22Rv1 (cell line): Measurements from ENCODE around the gene ARG1.

Source experiments
- ZFX ChIP-seq: fragments of 450-650 bp; IDR thresholded peaks from 2 replicates; pipeline ENCODE4 v1.6.1; 2017; ENCODE audit warnings: antibody characterized with exemption, borderline replicate concordance
- TF ChIP-seq, protein P1 (sequence below): fragments of 450-650 bp; IDR thresholded peaks from 2 replicates; pipeline ENCODE4 v1.5.1; 2017; ENCODE audit warnings: mild to moderate bottlenecking

GRCh38 chr6:131572686-131573415 lies at the start of gene ARG1:
- TF ChIP-seq, protein P1, sequence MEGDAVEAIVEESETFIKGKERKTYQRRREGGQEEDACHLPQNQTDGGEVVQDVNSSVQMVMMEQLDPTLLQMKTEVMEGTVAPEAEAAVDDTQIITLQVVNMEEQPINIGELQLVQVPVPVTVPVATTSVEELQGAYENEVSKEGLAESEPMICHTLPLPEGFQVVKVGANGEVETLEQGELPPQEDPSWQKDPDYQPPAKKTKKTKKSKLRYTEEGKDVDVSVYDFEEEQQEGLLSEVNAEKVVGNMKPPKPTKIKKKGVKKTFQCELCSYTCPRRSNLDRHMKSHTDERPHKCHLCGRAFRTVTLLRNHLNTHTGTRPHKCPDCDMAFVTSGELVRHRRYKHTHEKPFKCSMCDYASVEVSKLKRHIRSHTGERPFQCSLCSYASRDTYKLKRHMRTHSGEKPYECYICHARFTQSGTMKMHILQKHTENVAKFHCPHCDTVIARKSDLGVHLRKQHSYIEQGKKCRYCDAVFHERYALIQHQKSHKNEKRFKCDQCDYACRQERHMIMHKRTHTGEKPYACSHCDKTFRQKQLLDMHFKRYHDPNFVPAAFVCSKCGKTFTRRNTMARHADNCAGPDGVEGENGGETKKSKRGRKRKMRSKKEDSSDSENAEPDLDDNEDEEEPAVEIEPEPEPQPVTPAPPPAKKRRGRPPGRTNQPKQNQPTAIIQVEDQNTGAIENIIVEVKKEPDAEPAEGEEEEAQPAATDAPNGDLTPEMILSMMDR: no peak
- TF ChIP-seq ZFX: no peak
